ENCODE results near the gene WNT16.

DNA sequence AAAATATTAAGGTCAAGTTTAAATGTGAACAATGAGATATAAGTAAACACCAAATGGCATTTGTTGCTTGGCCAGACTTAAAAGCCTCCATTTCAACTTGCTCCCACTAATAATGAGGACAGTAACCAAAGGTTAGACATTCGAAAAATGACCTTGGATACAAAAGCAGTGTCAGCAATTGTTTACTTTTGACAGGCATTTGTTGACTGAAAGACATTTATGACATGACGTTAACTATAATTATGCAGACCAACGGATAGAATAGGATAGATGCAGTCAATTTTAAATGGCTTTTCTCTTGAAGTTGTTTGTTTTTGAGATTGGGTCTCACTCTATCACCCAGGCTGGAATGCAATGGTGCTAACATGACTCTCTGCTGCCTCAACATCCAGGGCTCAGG lies 6.3 kb upstream of the WNT16 start:
- TF ChIP-seq EZH2 (IDR thresholded peaks at IDR 0.05) (no peak), POLR2AphosphoS5 (IDR thresholded peaks at IDR 0.05; ENCODE audit: borderline replicate concordance, low read depth, low read length) (no peak), FOXP2 (optimal IDR thresholded peaks at IDR 0.05; ENCODE audit: control extremely low read depth, extremely low read length, insufficient read depth) (no peak)
